Forelimb muscle (tissue), 1 donor: ENCODE data around the gene ITGB8. TPM values are rescaled to one million over a fixed set of nuclear protein-coding genes. Genes with fewer than 3 reads are reported as not detected.

Experiments used
- DNase-seq: peaks from one replicate; pipeline ENCODE4 v3.0.0-alpha.2; 2013; ENCODE audit warnings: low read depth
- polyA plus RNA-seq: library from polyadenylated mRNA; unstranded; fragments of 120-200 nt; gene quantifications from one replicate; pipeline ENCODE4 v1.2.1, GENCODE V29; 2013; ENCODE audit not compliant: insufficient read length

Gene ITGB8
- polyA plus RNA-seq, 1 donor, result 3.9 TPM

DNA sequence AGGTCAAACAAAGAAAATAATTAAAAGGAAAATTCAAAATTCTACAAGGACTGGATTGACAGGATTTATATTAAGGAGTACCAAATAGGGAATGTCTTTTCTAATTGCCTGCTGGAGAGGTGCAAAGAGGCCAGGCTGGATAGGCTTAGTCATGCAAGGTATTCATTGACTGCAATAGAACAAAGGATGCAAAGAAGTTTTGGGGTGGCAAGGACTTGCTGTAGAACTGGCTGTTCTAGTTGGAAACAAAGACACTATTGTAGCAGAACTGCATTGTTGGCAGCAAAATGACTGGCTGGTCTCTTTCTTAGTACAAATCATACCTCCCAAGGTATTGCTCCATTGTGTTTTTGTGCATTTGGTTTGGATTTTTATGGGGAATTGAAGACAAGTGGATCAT, 10.1 kb downstream of the ITGB8 start:
- no peak for DNase-seq

- no peak for DNase-seq
Measured at GRCh38 chr7:20343205-20343604, 12.5 kb downstream of the ITGB8 start.

- no peak for DNase-seq
Measured at GRCh38 chr7:20343941-20344340, 13.2 kb downstream of the ITGB8 start.

DNA sequence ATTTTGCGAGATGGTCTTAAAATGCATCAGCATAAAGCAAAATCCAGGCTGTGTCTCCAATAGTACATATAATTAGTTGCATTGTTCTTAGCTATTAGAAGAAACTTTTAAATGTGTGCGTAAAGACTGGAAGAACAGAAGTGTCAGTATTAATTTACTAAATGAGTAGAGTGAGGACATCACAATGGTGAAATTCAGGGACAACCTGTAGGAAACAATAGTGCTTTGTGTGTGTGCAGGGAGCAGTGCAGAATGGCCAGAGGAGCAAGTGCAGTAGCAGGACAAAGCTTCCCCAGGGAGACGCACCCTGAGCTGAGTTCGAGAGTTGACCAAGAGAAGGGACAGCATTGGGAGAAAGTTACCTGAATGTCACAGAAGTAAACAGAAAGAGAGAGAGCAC, 13.7 kb downstream of the ITGB8 start:
- no peak for DNase-seq

- DNase-seq, result no peak
Measured at GRCh38 chr7:20346577-20346976, 15.9 kb downstream of the ITGB8 start.

DNA sequence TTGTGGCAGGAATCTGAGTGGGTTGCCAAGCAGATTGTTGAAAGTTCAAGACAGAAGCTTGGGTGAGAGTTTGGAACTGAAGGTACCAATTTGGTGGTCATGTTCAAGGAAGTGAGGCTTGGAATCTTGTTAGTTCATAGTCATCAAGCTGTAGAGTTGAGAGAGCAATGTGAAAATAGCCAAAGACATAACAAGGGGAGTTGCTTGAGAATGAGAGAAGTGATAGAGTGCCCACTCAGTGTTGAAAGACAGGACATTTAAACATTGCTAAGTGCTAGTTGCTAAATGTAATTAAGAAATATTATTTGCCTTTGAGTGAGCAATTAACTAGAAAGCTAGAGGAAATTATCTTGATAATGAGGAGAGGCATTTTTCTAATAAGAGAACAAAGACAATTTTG, 17.0 kb downstream of the ITGB8 start:
- no peak for DNase-seq

DNA sequence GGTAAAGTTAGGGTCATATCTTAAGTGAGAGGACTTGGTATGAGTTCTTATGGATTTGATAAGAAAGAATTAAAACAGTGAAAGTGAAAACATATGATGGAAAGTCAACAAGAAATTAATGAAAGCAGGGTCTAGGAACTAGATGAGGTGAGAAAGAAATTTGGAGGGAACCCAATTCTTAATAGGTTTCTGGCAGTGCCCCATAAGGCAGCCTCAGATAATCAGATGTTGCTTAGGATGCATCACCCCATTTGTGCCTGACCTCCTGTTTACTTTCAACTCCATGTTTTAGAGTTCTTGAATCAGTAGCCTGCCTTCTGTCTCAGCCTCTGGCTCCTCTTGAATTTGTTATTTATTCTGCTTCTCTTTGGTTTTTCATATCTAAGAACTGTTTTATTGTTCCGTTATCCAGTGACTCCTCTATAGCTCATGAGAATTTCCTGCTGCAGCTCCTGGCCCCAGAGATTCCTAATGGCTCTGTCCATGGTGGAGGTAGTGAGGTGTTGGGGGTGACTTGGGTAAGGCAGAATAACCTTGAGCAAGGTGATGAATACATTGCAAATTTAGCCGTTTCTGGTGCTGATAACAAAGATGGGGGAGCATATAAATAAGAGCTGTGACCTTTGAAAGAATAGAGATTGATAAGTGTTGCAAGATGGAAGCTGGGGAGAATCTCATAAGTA, 17.6 kb downstream of the ITGB8 start:
- DNase-seq, result no peak

GRCh38 chr7:20350518-20350951, 19.8 kb downstream of the ITGB8 start:
- no peak for DNase-seq

- no peak for DNase-seq
Measured at GRCh38 chr7:20350996-20351692, 20.4 kb downstream of the ITGB8 start.

DNA sequence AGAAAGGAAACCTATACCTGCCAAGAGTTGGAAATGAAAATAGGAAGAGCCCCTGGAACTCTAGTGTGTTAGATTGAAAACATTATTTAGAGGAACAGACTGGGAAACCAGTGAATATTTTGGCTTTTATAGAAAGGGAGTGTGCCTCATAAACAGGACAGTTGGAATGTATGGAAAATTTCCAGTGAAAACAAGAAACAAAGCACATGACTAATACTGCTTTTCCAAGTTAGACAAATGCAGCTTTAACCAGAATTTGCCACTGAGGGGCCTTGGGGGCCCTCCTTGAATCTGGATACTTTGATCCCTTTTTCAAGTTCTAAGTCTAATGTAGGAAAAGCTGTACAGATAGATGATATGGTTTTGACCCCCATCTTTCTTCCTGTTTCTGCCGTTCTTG, 21.2 kb downstream of the ITGB8 start:
- no peak for DNase-seq

DNA sequence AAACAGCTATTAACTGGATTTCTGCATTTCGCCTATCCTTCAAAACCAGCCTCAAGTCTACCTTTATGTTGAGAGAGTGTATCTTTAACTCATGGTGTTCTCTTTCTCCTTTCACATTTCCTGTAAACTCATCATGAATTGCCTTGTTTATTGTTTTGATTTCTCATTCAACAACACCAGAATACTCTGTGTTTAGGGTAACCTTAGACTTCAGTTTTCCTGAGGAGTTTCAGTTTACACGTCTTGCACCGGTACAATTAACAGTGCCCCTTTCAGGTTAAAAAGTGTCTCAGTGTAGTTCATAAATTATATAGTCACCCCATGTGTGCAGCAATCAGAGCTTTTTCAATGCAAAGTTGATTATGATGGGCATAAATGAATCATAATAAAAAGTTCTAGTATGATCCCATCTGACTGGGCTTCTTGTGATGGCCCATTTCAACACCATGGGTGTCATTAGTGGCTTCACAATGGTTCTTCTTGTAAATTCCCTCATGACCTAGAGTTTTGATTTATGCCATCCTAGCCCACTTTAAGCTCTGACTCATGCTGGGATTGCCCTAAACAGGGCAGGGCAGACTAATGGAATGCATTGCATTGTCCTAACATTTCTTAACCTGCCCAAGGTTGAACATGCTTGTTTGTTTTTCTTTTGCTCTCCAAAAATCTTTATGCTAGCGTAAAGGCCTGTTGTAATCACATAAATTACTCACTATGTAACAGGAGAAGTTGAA, 22.0 kb downstream of the ITGB8 start:
- DNase-seq, result no peak

- no peak for DNase-seq
Measured at GRCh38 chr7:20354610-20355528, 24.2 kb downstream of the ITGB8 start.

DNA sequence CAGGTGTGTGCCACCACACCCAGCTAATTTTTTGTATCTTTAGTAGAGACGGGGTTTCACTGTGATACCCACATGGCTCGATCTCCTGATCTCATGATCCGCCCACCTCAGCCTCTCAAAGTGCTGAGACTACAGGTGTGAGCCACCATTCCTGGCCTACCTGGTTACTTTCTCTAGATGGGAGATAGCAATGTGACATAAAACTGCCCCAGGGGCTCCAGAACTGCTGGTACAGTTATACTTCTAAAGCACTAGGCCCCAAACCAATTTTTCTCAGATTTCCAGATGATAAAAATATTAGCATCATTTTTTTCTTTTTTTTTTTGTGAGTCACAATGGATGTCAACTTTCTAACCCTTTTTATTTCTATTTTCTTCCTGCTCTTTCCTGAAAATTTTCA, 27.4 kb downstream of the ITGB8 start:
- no peak for DNase-seq

- DNase-seq, result no peak
Measured at GRCh38 chr7:20358762-20359282, 28.1 kb downstream of the ITGB8 start.

DNA sequence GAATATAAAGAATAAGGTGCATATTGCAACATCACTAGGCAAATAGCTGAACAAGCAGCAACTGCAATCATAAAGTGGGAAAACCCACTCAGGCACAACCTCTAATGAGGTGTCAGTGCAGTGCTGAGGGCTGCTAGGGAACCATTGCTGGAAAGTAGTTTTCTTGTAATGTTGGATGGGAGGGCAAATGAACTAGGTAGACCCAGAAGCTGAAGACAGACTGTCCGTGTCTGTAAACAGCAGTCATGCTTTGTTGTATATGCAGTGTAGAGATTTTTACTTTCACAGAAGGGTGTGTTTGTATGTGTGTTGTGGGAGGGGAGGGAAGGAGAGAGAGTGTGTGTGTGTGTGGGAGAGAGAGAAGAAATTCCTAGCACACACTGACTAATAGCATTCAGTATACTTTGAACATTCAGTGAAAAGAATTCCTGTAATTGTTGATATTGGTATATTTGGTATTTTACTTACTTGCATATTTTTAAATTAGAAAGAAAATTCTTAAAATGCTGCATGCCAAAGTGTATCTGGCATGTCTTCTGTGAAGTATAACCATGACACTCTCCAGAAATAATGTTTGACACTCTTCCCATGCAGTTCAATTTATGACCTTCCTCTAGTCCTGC, 28.8 kb downstream of the ITGB8 start:
- DNase-seq, result no peak

DNA sequence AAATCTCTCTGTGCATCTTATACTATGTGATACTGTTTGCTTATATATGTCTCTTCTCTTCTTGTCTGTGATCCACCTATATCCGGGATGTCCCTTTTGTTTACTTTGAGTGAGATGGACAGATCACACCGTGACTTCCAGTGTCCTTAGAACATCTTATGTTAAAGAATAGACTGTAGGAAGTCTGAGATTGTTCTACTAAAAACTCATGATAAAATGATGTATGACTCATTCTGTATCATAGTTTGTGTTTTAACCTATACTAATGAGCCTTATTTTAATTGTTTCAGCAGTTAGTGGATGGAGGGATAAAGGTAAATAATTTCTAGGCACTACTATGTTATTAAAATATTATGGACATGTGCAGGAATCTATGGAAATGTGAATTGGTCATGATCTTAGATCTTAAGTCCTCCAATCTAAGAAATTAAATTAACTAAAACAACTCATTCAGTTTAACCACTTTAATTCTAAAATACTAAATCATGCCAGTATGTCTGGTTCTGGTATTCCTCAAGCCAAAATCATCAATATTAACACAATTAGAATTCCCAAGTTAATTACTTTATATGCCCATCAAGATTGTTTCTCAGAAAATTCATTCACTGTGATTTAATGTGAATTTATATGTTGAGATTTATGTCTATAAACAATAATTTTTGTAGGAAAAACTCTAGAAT, 32.0 kb downstream of the ITGB8 start:
- no peak for DNase-seq

DNA sequence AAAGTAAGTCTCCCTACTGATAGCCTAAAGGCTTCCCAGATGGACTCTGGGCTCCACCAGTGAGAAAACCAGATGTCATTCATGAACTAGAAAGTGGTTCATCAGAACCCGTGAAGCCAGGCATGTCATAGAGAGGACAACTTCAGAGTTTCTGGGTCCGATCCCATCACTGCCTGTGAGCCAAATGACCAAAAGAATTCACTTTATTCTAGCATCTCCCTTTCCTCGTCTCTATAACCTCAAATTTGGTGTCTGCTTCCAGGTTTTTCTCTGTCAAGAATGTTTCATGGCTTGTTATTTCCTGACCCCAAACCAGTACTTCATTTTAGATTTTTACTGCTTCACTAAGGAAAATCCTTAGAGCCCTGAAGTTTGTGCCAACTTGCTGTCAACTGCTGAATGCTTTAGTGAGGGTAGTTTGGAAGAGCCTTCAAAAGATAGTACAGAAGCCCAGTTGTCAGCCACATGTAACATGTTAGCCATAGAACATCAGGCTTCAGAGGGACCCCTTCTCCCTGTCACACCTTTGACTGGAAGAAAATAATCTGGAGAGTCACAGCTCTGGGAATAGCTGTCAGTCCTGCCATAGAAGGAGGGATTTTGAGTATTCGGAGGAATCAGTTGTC, 34.0 kb downstream of the ITGB8 start:
- no peak for DNase-seq

- no peak for DNase-seq
Measured at GRCh38 chr7:20365486-20365885, 34.8 kb downstream of the ITGB8 start.

DNA sequence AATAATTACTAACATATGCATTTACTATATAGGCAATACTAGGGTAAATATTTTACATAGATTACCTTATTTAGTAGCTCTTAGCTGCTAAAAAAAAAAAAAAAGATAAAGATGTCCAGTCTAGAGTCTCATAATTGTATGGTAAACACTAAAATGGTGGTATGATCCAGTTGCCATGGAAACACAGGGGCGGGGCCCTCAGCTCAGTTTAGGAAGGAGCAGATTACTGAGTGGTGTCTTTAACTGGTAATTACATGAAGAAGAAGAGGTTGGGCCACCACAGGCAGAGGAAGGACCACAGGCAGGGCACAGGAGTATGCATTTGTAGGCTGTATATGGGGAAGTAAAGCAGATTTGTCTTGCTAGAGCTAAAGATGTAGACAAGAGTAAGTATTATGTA, 43.7 kb downstream of the ITGB8 start:
- no peak for DNase-seq

GRCh38 chr7:20376796-20377195, 46.1 kb downstream of the ITGB8 start:
- no peak for DNase-seq
